ENCODE data around the gene NUP133. TPM values are rescaled to one million over a fixed set of nuclear protein-coding genes. Genes with fewer than 3 reads are reported as not detected.
"Not testable (repeated sequence)": the region's sequence is repeated elsewhere in the genome, so short reads cannot be mapped to it uniquely, and the experiment has no call there.

The NUP133 gene
- total RNA-seq (2014; rRNA removed; shearing (Covaris generic)): 25.5 and 38.7 TPM in 2 replicates
- 17.3 and 20.6 TPM in 2 replicates for polyA plus RNA-seq (2015; cell fraction: cytosol; rRNA removed)
- 49.2 and 60.4 TPM in 2 replicates for polyA plus RNA-seq (2015; cell fraction: nucleus; rRNA removed)

DNA sequence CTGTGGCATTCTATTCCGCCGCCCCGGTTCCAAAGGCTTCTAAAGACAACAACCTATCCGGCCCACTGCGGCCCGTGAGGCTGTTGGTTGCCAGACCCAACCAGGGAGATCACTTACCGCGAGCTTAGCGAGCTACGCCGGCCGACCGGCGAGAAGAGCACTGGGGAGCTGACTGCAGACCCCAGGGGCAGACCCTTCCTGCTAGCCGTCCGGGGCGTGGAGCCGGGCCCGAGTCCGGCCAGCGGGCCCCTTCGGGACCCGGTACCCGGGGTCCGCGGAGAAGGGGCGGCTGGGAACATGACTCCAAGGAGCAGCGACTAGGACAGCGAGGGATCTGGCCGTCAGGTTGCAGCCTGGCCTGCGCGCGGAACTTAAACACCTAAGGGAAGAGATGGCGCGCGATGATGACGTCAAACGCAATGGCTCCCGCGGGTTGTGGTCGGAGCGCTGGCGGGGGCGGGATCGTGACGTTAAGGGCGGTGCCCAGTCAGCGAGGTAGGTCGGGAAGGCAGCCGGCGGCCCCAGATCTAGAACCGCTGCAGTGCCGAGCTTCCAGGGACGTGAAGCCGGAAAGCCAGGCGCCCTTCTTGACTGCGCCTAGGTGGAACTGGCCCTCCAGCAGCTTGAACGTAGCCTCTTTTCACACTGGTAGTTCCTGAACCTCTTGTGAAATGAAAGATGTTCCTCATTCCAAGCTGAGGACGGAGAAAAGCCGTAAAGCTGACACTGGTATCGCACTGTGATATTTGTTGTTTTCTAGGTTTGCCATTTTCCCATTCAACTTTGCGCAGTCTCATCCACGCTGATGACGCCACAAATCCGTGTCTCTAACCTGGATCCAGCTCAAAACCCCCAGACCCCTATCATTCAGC is at the start of gene NUP133:
Gene NUP133, minus strand, starts transcription at position 391 of the 872 bp plus-strand sequence. Its CDS starts 92 bp downstream, at position 299.
- DNase-seq (ENCODE audit: low read depth): peak; percentile 96

DNA sequence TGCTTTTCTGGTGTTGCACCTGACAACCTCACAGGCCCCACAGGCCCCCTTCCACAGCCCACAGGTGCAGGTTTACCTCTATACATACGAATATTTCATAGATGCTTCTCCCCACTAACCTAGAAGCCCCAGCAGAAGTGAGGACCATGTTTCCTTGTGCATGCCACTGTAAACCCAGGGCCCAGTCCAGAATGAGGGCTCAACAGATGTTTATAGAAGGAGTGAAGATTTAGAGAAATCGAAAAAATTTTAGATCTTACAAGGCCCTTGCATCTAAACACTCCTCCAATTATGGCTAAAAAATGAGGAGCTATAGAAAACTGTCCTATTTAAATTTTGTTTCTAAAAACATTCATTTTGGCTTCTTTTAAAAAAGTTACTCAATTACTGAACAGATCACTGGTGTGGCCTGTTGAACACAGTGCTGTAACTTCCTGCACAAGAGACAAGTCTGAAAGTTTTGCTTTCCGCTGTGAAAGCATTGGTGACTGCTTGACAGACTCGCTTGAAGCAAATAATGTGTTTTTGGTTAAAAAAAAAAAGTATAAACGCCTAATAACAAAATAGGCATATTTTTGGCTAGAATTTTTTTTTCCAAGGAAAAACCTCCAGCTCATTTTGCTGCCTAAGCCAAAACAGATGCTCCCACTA is 49.2 kb upstream of the NUP133 start:
- no peak for DNase-seq (ENCODE audit: low read depth)

GRCh38 chr1:229554886-229555621 is 46.9 kb upstream of the NUP133 start:
- no peak for DNase-seq (ENCODE audit: low read depth)

DNA sequence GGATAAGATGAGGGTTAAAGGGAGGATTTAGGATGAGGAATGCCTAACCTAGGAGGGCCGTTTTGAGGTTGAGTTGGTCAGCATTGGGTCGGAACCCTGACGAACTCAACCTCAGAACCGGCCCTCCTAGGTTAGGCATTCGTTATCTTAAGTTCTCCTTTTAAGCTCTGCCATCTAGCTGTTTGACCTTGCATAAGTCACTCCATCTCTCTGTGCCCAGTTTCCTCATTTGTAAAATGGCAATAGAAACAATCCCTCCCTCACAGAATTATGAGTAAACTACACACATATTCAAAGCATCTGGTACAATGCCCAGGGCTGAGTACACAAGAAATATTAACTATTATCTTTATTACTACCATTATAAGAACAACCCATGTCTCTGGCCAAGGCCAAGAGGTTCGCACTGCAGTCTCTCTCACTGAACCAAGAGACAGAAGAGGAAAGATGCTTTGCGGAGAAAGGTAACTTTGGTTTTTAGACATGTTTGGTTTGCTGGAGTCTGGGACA is 45.5 kb upstream of the NUP133 start:
- no peak for DNase-seq (ENCODE audit: low read depth)

DNA sequence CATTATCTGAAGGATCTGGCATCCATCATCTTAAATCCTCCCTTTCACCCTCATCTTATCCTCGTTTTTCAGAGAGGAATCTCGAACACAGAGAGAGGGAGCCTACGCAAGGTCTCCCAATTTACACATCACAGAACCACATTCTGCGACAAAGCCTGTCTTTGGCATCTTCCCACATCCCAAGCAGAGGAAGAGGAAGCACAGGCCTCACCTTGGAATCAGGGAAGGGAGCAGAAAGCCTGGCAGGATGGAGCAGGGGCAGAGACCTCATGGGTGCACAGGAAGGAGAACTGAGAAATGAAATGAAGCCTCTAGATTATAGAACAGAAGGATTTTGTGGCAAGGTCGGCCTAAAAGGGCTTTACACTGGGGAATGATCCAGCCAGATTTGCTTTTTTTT is 44.6 kb upstream of the NUP133 start:
- DNase-seq (ENCODE audit: low read depth): no peak

- no peak for DNase-seq (ENCODE audit: low read depth)
Observed at GRCh38 chr1:229550812-229551567, 42.8 kb upstream of the NUP133 start.

DNA sequence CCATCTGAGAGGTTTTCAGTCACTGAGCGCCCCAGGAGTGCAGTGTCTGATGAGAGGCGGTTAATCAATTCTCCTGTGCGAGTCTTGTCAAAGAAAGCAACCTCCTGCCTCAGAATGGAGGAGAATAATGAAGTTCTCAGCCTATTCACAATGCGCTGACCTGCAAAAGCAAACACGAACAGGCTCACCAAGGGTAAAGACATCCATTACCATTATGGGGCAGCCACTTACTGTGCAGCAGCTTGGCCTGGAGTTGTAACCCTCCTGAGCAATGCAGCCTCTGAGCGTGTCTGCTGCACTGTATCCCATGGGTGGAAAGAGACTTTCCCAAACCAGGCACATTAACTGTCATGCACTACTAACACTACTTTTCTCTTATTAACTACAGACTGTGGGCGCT is 39.4 kb upstream of the NUP133 start:
- DNase-seq (ENCODE audit: low read depth): no peak

- DNase-seq (ENCODE audit: low read depth): no peak
Observed at GRCh38 chr1:229544587-229544986, 36.4 kb upstream of the NUP133 start.

GRCh38 chr1:229539863-229540506 is 31.8 kb upstream of the NUP133 start:
- DNase-seq (ENCODE audit: low read depth): no peak

- DNase-seq (ENCODE audit: low read depth): no peak
Observed at GRCh38 chr1:229538945-229539344, 30.8 kb upstream of the NUP133 start.

GRCh38 chr1:229537894-229538293 is 29.8 kb upstream of the NUP133 start:
- no peak for DNase-seq (ENCODE audit: low read depth)

DNA sequence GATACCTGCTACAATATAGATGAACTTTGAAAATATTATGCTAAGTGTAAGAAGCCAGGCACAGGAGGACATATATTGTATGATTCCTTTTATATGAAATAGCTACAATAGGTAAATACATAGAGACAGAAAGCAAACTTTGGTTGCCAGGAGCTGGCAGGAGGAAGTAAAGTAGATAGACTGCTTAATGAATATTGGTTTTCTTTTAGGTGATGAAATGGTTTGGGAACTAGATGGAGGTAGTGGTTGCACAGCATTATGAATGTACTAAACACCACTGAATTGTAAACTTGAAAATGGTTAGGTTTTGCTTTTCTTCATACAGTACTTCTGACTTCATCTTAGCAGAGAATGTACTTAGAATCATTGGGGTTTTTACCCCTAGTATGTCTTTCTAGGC is 28.8 kb upstream of the NUP133 start:
- DNase-seq (ENCODE audit: low read depth): no peak

DNA sequence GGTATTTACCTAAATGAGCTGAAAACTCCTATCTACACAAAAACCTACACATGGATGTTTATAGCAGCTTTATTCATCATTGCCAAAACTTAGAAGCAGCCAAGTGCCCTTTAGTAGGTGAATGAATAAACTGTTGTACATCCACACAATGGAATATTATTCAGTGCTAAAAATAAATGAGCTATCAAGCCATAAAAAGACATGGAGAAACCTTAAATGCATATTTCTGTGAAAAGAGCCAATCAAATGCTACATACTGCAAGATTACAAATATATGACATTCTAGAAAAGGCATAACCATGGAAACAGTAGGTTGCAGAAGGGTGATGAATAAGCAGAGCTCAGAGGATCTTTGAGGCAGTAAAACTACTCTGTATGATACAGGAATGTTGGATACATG is 27.1 kb upstream of the NUP133 start:
- DNase-seq (ENCODE audit: low read depth): no peak

GRCh38 chr1:229531326-229531725 is 23.2 kb upstream of the NUP133 start:
- no peak for DNase-seq (ENCODE audit: low read depth)

- no peak for DNase-seq (ENCODE audit: low read depth)
Observed at GRCh38 chr1:229529639-229530038, 21.5 kb upstream of the NUP133 start.

- no peak for DNase-seq (ENCODE audit: low read depth)
Observed at GRCh38 chr1:229526695-229527094, 18.6 kb upstream of the NUP133 start.

- no peak for DNase-seq (ENCODE audit: low read depth)
Observed at GRCh38 chr1:229523052-229523451, 14.9 kb upstream of the NUP133 start.

- peak; percentile 48 for DNase-seq (ENCODE audit: low read depth)
Observed at GRCh38 chr1:229514578-229515275, 6.6 kb upstream of the NUP133 start.

- DNase-seq (ENCODE audit: low read depth): not testable (repeated sequence)
Observed at GRCh38 chr1:229511625-229512024, 3.5 kb upstream of the NUP133 start.

GRCh38 chr1:229511201-229511600 is 3.1 kb upstream of the NUP133 start:
- not testable (repeated sequence) for DNase-seq (ENCODE audit: low read depth)
